K562 (cell line): ENCODE results near the gene MIEN1. TPM values are rescaled to one million over a fixed set of nuclear protein-coding genes. Genes with fewer than 3 reads are reported as not detected.

Experiments used
- ATAC-seq: fragments of 200-7000 bp; cut with Tn5 transposase; 3 replicates; pipeline ENCODE4 v1.9.1; 2020; ENCODE audit warnings: moderate library complexity
- BruUV-seq: library from RNA; stranded (reverse); fragments of 400-500 nt; replicated peaks from 2 replicates; lab custom pipeline; 2021; lab: Mats Ljungman, UMichigan
- CTCF ChIA-PET: fragments of 300-600 bp; formaldehyde crosslinking; extraction: SDS; loops from one replicate; lab custom pipeline; 2021; ENCODE audit warnings: low intra/inter-chr PET ratio; lab: Yijun Ruan, JAX
- POLR2A ChIA-PET: fragments of 300-600, 350-650 bp; sonication (Branson Sonifier 250); formaldehyde crosslinking; extraction: SDS; loops from one replicate; lab custom pipeline; 2021; ENCODE audit warnings: antibody characterized with exemption, inconsistent platforms; lab: Yijun Ruan, JAX
- DNase-seq, 4 experiments: peaks; one replicate each; pipeline versions ENCODE4 v3.0.0 to v3.0.0-alpha.2; 2011 to 2018; ENCODE audit warnings: low spot score in 3 of 4, mixed read lengths in 3 of 4; ENCODE audit errors: extremely low read depth in 1 of 4
- FAIRE-seq: peaks from 2 replicates; lab custom pipeline; 2011; peaks lifted over from hg19 to GRCh38; lab: Jason Lieb, UNC
- H2AFZ ChIP-seq: 2 replicates; pipeline ENCODE4 v1.6.0; 2011; ENCODE audit warnings: low read depth, low read length, control low read depth, inconsistent platforms
- H3K27ac ChIP-seq: fragments of 200-600 bp; 3 replicates; pipeline ENCODE4 v1.8.0; 2011; ENCODE audit warnings: low read depth, mild to moderate bottlenecking, control low read depth, inconsistent platforms, low read length, moderate library complexity, mixed read lengths; ENCODE audit errors: extremely low read depth
- H3K27me3 ChIP-seq, 2 experiments: fragments of 300-600 bp in 1 of 2; 2 replicates in 1 of 2; 3 replicates in 1 of 2; pipeline versions ENCODE4 v1.6.0 to v1.8.0; 2011; ENCODE audit warnings: inconsistent platforms in 2 of 2, low read length in 2 of 2, mild to moderate bottlenecking in 1 of 2, mixed read lengths in 1 of 2, moderate library complexity in 1 of 2; ENCODE audit not compliant: control insufficient read depth in 2 of 2, insufficient read depth in 2 of 2
- H3K36me3 ChIP-seq: fragments of 300-600 bp; 3 replicates; pipeline ENCODE4 v1.8.0; 2011; ENCODE audit warnings: mild to moderate bottlenecking, low read length, inconsistent platforms; ENCODE audit not compliant: control insufficient read depth, insufficient read depth
- H3K4me1 ChIP-seq, 2 experiments: fragments of 200-600 bp in 1 of 2; replicated peaks in 1 of 2; 2 replicates in 1 of 2; 3 replicates in 1 of 2; pipeline versions ENCODE4 v1.5.1 to v1.8.0; 2011; ENCODE audit warnings: inconsistent platforms in 2 of 2, low read length in 2 of 2, mild to moderate bottlenecking in 1 of 2, mixed read lengths in 1 of 2, moderate library complexity in 1 of 2; ENCODE audit not compliant: control insufficient read depth in 2 of 2, insufficient read depth in 2 of 2
- H3K4me2 ChIP-seq: 2 replicates; pipeline ENCODE4 v1.6.1; 2011; ENCODE audit warnings: low read length, control low read depth, inconsistent platforms, mixed read lengths; ENCODE audit not compliant: insufficient read depth
- H3K4me3 ChIP-seq: fragments of 200-600 bp; sonication (generic), shearing (Covaris generic); 2 replicates; pipeline ENCODE4 v1.5.1; 2016; ENCODE audit warnings: control low read depth, inconsistent platforms
- H3K79me2 ChIP-seq: fragments of 200-600 bp; 3 replicates; pipeline ENCODE4 v1.8.0; 2011; ENCODE audit warnings: low read length, inconsistent platforms; ENCODE audit not compliant: control insufficient read depth, insufficient read depth
- H3K9ac ChIP-seq, 2 experiments: 2 replicates each; pipeline versions ENCODE4 v1.6.0 to v1.6.1; 2011; ENCODE audit warnings: low read depth in 2 of 2, low read length in 2 of 2, control low read depth in 1 of 2, inconsistent platforms in 1 of 2, mild to moderate bottlenecking in 1 of 2, mixed read lengths in 1 of 2; ENCODE audit not compliant: insufficient read depth in 1 of 2
- H3K9me1 ChIP-seq: one replicate; pipeline ENCODE4 v1.6.0; 2011; ENCODE audit warnings: inconsistent platforms, mild to moderate bottlenecking, low read length, moderate library complexity; ENCODE audit not compliant: control insufficient read depth, insufficient read depth
- H3K9me3 ChIP-seq: replicated peaks from 2 replicates; pipeline ENCODE4 v1.5.1; 2011; ENCODE audit warnings: low read depth, low read length, inconsistent platforms; ENCODE audit not compliant: control insufficient read depth, insufficient read depth
- H4K20me1 ChIP-seq: replicated peaks from 2 replicates; pipeline ENCODE4 v1.6.1; 2011; ENCODE audit warnings: low read length, inconsistent platforms, mixed read lengths; ENCODE audit not compliant: control insufficient read depth, insufficient read depth
- DPF2 ChIP-seq: fragments of 450-650 bp; IDR thresholded peaks from 2 replicates; pipeline ENCODE4 v1.6.1; 2016
- EP300 ChIP-seq: IDR thresholded peaks from 2 replicates; pipeline ENCODE4 v1.6.1; 2012; ENCODE audit warnings: low read length, improper control_type of control experiment
- FIP1L1 ChIP-seq: fragments of 200-400 bp; formaldehyde crosslinking; IDR thresholded peaks from 2 replicates; pipeline ENCODE4 v1.6.1; 2018; ENCODE audit warnings: mild to moderate bottlenecking, low read depth, low read length; ENCODE audit not compliant: poor library complexity, severe bottlenecking
- FOXK1 ChIP-seq: sonication (generic); formaldehyde crosslinking; IDR thresholded peaks from 2 replicates; pipeline ENCODE4 v1.8.0; 2022; ENCODE audit warnings: missing genetic modification reagents, mild to moderate bottlenecking, borderline replicate concordance
- NBN ChIP-seq: fragments of 450-650 bp; IDR thresholded peaks from 2 replicates; pipeline ENCODE4 v1.6.1; 2016; ENCODE audit warnings: low read depth, mild to moderate bottlenecking
- PHF8 ChIP-seq: fragments of 200-600 bp; sonication (generic); IDR thresholded peaks from 2 replicates; pipeline ENCODE4 v1.6.1; 2012; ENCODE audit warnings: mixed run types, mild to moderate bottlenecking, inconsistent platforms, low read length, moderate library complexity, borderline replicate concordance
- POLR2AphosphoS2 ChIP-seq: IDR thresholded peaks from 2 replicates; pipeline ENCODE4 v1.6.1; 2012; ENCODE audit warnings: low read length, improper control_type of control experiment
- POLR2AphosphoS5 ChIP-seq: IDR thresholded peaks from 2 replicates; pipeline ENCODE4 v1.6.1; 2011; ENCODE audit warnings: mild to moderate bottlenecking, low read depth, low read length, moderate library complexity; ENCODE audit not compliant: control insufficient read depth, insufficient read depth
- ZC3H8 ChIP-seq: fragments of 450-650 bp; IDR thresholded peaks from 2 replicates; pipeline ENCODE4 v1.6.1; 2017
- ZNF217 ChIP-seq: sonication (generic); formaldehyde crosslinking; IDR thresholded peaks from 2 replicates; pipeline ENCODE4 v1.8.0; 2022; ENCODE audit warnings: mild to moderate bottlenecking, missing genetic modification reagents
- ZNF431 ChIP-seq: sonication (generic); formaldehyde crosslinking; IDR thresholded peaks from 2 replicates; pipeline ENCODE4 v1.8.0; 2022; ENCODE audit warnings: mild to moderate bottlenecking, missing genetic modification reagents
- ZNF764 ChIP-seq: fragments of 250-450 bp; sonication (Bioruptor Pico); IDR thresholded peaks from 2 replicates; pipeline ENCODE4 v1.4.0; 2020; ENCODE audit warnings: low read depth, mild to moderate bottlenecking, moderate library complexity
- WGBS: fragments of 100-300 bp; shearing (Covaris generic); methylation state at CpG from one replicate; pipeline ENCODE4 v1.1.6; 2016; ENCODE audit warnings: low coverage, mixed read lengths; ENCODE audit not compliant: insufficient coverage; ENCODE audit errors: missing lambda C conversion rate; 5-methylcytosine and 5-hydroxymethylcytosine counted together
- in situ Hi-C: fragments of 300-500 bp; cut with MboI; formaldehyde crosslinking; loops from 4 replicates; pipeline ENCODE4 v1.15.0; 2018; ENCODE audit warnings: inconsistent platforms, mixed read lengths
- intact Hi-C: fragments of 100-400 bp; cut with micrococcal nuclease; formaldehyde crosslinking; loops from 2 replicates; pipeline ENCODE4 v1.14.2; 2022
- polyA plus RNA-seq, 8 experiments: library from polyadenylated mRNA; depleted of rRNA in 4 of 8; stranded (reverse) in 5 of 8; unstranded in 3 of 8; fragments of >200 nt; fragmentation: Nextera tagmentation in 2 of 8; fragmentation: Illumina TruSeq in 1 of 8; extraction: Ambion mirVana in 2 of 8; extraction: Trizol in 1 of 8; gene quantifications; 2 replicates each; pipeline versions ENCODE4 v1.2.1 to v1.2.3, GENCODE V29; 2011 to 2014; ENCODE audit warnings: inconsistent platforms in 1 of 8, missing spikeins in 1 of 8
- total RNA-seq, 7 experiments: library from RNA; depleted of rRNA in 6 of 7; stranded (reverse); fragments of >200 nt in 6 of 7; fragmentation: Illumina TruSeq in 2 of 7; extraction: Trizol in 2 of 7; gene quantifications; 2 replicates each; pipeline versions ENCODE4 v1.2.1 to v1.2.3, GENCODE V29; 2011 to 2021; ENCODE audit warnings: low replicate concordance in 1 of 7

The MIEN1 gene
- total and polyA plus RNA-seq, 9 of the 15 experiments (the other 6 are each of a cell fraction or from before 2014, with no cell fraction given): 61.3 to 142 (median 78.9) TPM

- Histone ChIP-seq H3K27ac (peak overlapping the region; percentile 78), H4K20me1 (no peaks in the 10 kb centered on the region), H3K9me3 (no peaks in the 10 kb centered on the region), H3K4me3 (peak overlapping the region; percentile 50), H2AFZ (peak overlapping the region; percentile 87), H3K9ac (peak overlapping the region; percentile 23 to 75; a peak in 3 of 4 replicates), H3K9me1 (no peaks in the 10 kb centered on the region), H3K27me3 (no peaks in the 10 kb centered on the region), H3K4me1 (peaks cover 16 to 20% of the 10 kb centered on the region in 2 experiments; a peak in 4 of 5 replicates), H3K4me2 (peak overlapping the region; percentile 95), H3K36me3 (no peaks in the 10 kb centered on the region), H3K79me2 (peaks cover 7% of the 10 kb centered on the region; the same call in 2 of the 3 replicates)
- BruUV-seq: TSS peak; percentile 84
- DNase-seq (peak in 1 of 4 experiments; percentile 26), FAIRE-seq (no peak), ATAC-seq (no peak)
- WGBS: 23% methylated on average over 6 of the region's 6 CpGs
- ChIA-PET POLR2A (interaction anchor here (0.6 to 2.0 kb wide), 3 partner anchors 9 to 226 kb away, joined by 3 to 16 read pairs (median 5); partner anchors contain the start of gene CDK12), CTCF (interaction anchor here (0.5 to 1.3 kb wide), 3 partner anchors 65 to 288 kb away, joined by 3 to 4 read pairs (median 3); no protein-coding TSS in a partner anchor)
- intact Hi-C loops (loop anchor here (5.0 kb wide), 1 partner anchor 45 kb away; the partner anchor contains the start of gene MIEN1), in situ Hi-C loops (no loop called here)
- TF ChIP-seq EP300: no peak
- 0 out of 2 replicates have a peak, but pooled peaks have one; percentile 37 for TF ChIP-seq NBN
- no peak for TF ChIP-seq FIP1L1
- TF ChIP-seq ZNF217 (CRISPR knock-in tag): no peak
- no peak for TF ChIP-seq ZNF764 (CRISPR knock-in tag)
- no peak for TF ChIP-seq PHF8
- no peak for TF ChIP-seq ZC3H8
- peak; percentile 17; the same call in 1 of the 2 replicates for TF ChIP-seq DPF2
- no peak for TF ChIP-seq POLR2AphosphoS2
- TF ChIP-seq POLR2AphosphoS5: no peak
- TF ChIP-seq FOXK1 (CRISPR knock-in tag): no peak
- no peak for TF ChIP-seq ZNF431 (CRISPR knock-in tag)
These were observed 43.2 kb downstream of the MIEN1 start for GRCh38 chr17:39687101-39687545.
